ENCODE measurements around the gene KIRREL2.

- TF ChIP-seq POLR2A (IDR thresholded peaks at IDR 0.05; ENCODE audit: low read length), result no peak
- TF ChIP-seq GATA1 (IDR thresholded peaks at IDR 0.05; ENCODE audit: low read depth, low read length), result no peak
Observed at GRCh38 chr19:35816846-35817245, 39.9 kb upstream of the KIRREL2 start.

Data from erythroblast (primary cell).